K562 (cell line): ENCODE measurements around the gene STX11. TPM values are rescaled to one million over a fixed set of nuclear protein-coding genes. Genes with fewer than 3 reads are reported as not detected.

Experiments used
- CEBPB ChIP-seq: fragments of 450-650 bp; IDR thresholded peaks from 2 replicates; pipeline ENCODE4 v1.6.1; 2016; ENCODE audit warnings: missing genetic modification characterization, missing compliant biosample characterization
- ETS2 ChIP-seq: IDR thresholded peaks from 2 replicates; pipeline ENCODE4 v1.6.1; 2016; ENCODE audit warnings: borderline replicate concordance, missing genetic modification characterization, mild to moderate bottlenecking, moderate library complexity, missing compliant biosample characterization; ENCODE audit not compliant: poor library complexity, severe bottlenecking
- FIP1L1 ChIP-seq: fragments of 200-400 bp; formaldehyde crosslinking; IDR thresholded peaks from 2 replicates; pipeline ENCODE4 v1.6.1; 2018; ENCODE audit warnings: mild to moderate bottlenecking, low read depth, low read length; ENCODE audit not compliant: poor library complexity, severe bottlenecking
- FOXK1 ChIP-seq: sonication (generic); formaldehyde crosslinking; IDR thresholded peaks from 2 replicates; pipeline ENCODE4 v1.8.0; 2022; ENCODE audit warnings: missing genetic modification reagents, mild to moderate bottlenecking, borderline replicate concordance
- GTF2A2 ChIP-seq: IDR thresholded peaks from 2 replicates; pipeline ENCODE4 v1.6.1; 2016; ENCODE audit warnings: mild to moderate bottlenecking, missing genetic modification characterization, missing compliant biosample characterization
- MCM2 ChIP-seq: fragments of 450-650 bp; IDR thresholded peaks from 2 replicates; pipeline ENCODE4 v1.6.1; 2017; ENCODE audit warnings: low read depth, mild to moderate bottlenecking
- RBM25 ChIP-seq: fragments of 200-400 bp; formaldehyde crosslinking; IDR thresholded peaks from 2 replicates; pipeline ENCODE4 v1.6.1; 2018; ENCODE audit warnings: low read length, low read depth, moderate library complexity; ENCODE audit not compliant: severe bottlenecking
- RBM34 ChIP-seq: fragments of 200-400 bp; formaldehyde crosslinking; IDR thresholded peaks from 2 replicates; pipeline ENCODE4 v1.6.1; 2018; ENCODE audit warnings: low read length, borderline replicate concordance; ENCODE audit not compliant: insufficient read depth
- RHOXF2B ChIP-seq: fragments of 250-450 bp; sonication (Bioruptor Pico); conservative IDR thresholded peaks from 2 replicates; pipeline ENCODE4 v1.5.1; 2021
- SAFB ChIP-seq: fragments of 200-400 bp; formaldehyde crosslinking; IDR thresholded peaks from 2 replicates; pipeline ENCODE4 v1.6.1; 2017; ENCODE audit warnings: low read depth, low read length, borderline replicate concordance
- TCF3 ChIP-seq: sonication (generic); formaldehyde crosslinking; IDR thresholded peaks from 2 replicates; pipeline ENCODE4 v1.4.0; 2020; ENCODE audit warnings: mild to moderate bottlenecking, missing genetic modification reagents
- TCFL5 ChIP-seq: fragments of 250-450 bp; sonication (Bioruptor Pico); conservative IDR thresholded peaks from 2 replicates; pipeline ENCODE4 v1.6.1; 2021; ENCODE audit warnings: mild to moderate bottlenecking, moderate library complexity, matching md5 sums
- TEAD4 ChIP-seq, 2 experiments: sonication (generic) in 1 of 2; formaldehyde crosslinking in 1 of 2; IDR thresholded peaks; 2 replicates each; pipeline versions ENCODE4 v1.6.1 to v1.8.0; 2012 to 2022; ENCODE audit warnings: borderline replicate concordance in 1 of 2, inconsistent platforms in 1 of 2, low read length in 1 of 2, mild to moderate bottlenecking in 1 of 2, missing genetic modification reagents in 1 of 2
- ZFP1 ChIP-seq: fragments of 450-650 bp; formaldehyde crosslinking; IDR thresholded peaks from 2 replicates; pipeline ENCODE4 v1.4.0; 2020; ENCODE audit warnings: mild to moderate bottlenecking, mixed read lengths
- ZFX ChIP-seq: sonication (generic); formaldehyde crosslinking; IDR thresholded peaks from 2 replicates; pipeline ENCODE4 v1.8.0; 2022; ENCODE audit warnings: mild to moderate bottlenecking, missing genetic modification reagents, moderate library complexity
- ZKSCAN3 ChIP-seq: fragments of 250-450 bp; sonication (Bioruptor Pico); IDR thresholded peaks from 2 replicates; pipeline ENCODE4 v1.4.0; 2020
- polyA plus RNA-seq, 8 experiments: library from polyadenylated mRNA; depleted of rRNA in 4 of 8; stranded (reverse) in 5 of 8; unstranded in 3 of 8; fragments of >200 nt; fragmentation: Nextera tagmentation in 2 of 8; fragmentation: Illumina TruSeq in 1 of 8; extraction: Ambion mirVana in 2 of 8; extraction: Trizol in 1 of 8; gene quantifications; 2 replicates each; pipeline versions ENCODE4 v1.2.1 to v1.2.3, GENCODE V29; 2011 to 2014; ENCODE audit warnings: inconsistent platforms in 1 of 8, missing spikeins in 1 of 8
- total RNA-seq, 7 experiments: library from RNA; depleted of rRNA in 6 of 7; stranded (reverse); fragments of >200 nt in 6 of 7; fragmentation: Illumina TruSeq in 2 of 7; extraction: Trizol in 2 of 7; gene quantifications; 2 replicates each; pipeline versions ENCODE4 v1.2.1 to v1.2.3, GENCODE V29; 2011 to 2021; ENCODE audit warnings: low replicate concordance in 1 of 7
- TF ChIP-seq, protein P1 (sequence below), 2 experiments: fragments of 450-650 bp; IDR thresholded peaks; 2 replicates each; pipeline ENCODE4 v1.6.1; 2016
- TF ChIP-seq, protein P2 (sequence below): fragments of 450-650 bp; IDR thresholded peaks from 2 replicates; pipeline ENCODE4 v1.6.1; 2016; ENCODE audit warnings: borderline replicate concordance
- TF ChIP-seq, protein P3 (sequence below): fragments of 250-450 bp; sonication (Bioruptor Pico); IDR thresholded peaks from 2 replicates; pipeline ENCODE4 v1.4.0; 2020

STX11 gene
- total and polyA plus RNA-seq, 9 of the 15 experiments (the other 6 are each of a cell fraction or from before 2014, with no cell fraction given): 0.06 to 0.73 (median 0.40) TPM

DNA sequence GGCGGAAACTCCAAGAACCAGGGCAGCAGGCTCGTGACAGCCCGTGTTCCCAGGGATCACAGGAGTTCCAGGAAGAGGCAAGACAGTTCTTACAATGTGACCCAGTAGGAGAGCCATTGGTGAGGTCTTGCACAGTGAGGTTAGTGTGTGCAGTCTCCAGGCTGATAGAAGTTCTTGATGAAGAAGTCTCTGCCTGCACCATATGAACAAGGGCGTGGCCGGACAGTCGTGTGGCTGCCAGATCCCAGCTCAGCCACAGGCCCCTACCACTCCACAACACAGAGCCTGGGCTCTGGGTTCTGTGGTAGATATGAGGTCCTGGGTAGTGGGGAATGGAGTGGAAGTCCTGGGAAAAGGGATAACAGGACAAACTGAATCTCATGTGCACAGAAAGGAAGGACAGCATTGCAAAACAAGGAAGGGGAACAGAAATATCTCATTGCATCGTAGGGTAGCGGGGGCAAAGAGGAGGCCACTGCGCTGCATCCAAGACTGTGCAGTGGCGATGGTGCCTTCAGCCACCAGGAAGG lies 65.2 kb downstream of the STX11 start (continued):
- TF ChIP-seq FOXK1 (peak; percentile 78; the same call in 1 of the 2 replicates), RBM25 (no peak), TCF3 (no peak; the same call in 1 of the 2 replicates), SAFB (no peak), ZFP1 (no peak), FIP1L1 (no peak), RHOXF2B (no peak), RBM34 (no peak), CEBPB (tag) (peak; percentile 55), TEAD4 (IDR thresholded peaks at IDR 0.05; ENCODE audit: low read length) (no peak), TEAD4 (CRISPR knock-in tag; IDR thresholded peaks at IDR 0.05; ENCODE audit: borderline replicate concordance) (no peak), TCFL5 (CRISPR knock-in tag) (no peak), ZKSCAN3 (no peak), MCM2 (no peak), GTF2A2 (tag) (no peak), ETS2 (tag) (no peak), ZFX (no peak)
- TF ChIP-seq, protein P1, sequence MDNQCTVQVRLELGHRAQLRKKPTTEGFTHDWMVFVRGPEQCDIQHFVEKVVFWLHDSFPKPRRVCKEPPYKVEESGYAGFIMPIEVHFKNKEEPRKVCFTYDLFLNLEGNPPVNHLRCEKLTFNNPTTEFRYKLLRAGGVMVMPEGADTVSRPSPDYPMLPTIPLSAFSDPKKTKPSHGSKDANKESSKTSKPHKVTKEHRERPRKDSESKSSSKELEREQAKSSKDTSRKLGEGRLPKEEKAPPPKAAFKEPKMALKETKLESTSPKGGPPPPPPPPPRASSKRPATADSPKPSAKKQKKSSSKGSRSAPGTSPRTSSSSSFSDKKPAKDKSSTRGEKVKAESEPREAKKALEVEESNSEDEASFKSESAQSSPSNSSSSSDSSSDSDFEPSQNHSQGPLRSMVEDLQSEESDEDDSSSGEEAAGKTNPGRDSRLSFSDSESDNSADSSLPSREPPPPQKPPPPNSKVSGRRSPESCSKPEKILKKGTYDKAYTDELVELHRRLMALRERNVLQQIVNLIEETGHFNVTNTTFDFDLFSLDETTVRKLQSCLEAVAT (IDR thresholded peaks at IDR 0.05): peak in 1 of 2 experiments; percentile 17; a peak in 1 of 4 replicates
- TF ChIP-seq, protein P2, sequence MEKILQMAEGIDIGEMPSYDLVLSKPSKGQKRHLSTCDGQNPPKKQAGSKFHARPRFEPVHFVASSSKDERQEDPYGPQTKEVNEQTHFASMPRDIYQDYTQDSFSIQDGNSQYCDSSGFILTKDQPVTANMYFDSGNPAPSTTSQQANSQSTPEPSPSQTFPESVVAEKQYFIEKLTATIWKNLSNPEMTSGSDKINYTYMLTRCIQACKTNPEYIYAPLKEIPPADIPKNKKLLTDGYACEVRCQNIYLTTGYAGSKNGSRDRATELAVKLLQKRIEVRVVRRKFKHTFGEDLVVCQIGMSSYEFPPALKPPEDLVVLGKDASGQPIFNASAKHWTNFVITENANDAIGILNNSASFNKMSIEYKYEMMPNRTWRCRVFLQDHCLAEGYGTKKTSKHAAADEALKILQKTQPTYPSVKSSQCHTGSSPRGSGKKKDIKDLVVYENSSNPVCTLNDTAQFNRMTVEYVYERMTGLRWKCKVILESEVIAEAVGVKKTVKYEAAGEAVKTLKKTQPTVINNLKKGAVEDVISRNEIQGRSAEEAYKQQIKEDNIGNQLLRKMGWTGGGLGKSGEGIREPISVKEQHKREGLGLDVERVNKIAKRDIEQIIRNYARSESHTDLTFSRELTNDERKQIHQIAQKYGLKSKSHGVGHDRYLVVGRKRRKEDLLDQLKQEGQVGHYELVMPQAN: peak; percentile 61; the same call in 1 of the 2 replicates
- TF ChIP-seq, protein P3, sequence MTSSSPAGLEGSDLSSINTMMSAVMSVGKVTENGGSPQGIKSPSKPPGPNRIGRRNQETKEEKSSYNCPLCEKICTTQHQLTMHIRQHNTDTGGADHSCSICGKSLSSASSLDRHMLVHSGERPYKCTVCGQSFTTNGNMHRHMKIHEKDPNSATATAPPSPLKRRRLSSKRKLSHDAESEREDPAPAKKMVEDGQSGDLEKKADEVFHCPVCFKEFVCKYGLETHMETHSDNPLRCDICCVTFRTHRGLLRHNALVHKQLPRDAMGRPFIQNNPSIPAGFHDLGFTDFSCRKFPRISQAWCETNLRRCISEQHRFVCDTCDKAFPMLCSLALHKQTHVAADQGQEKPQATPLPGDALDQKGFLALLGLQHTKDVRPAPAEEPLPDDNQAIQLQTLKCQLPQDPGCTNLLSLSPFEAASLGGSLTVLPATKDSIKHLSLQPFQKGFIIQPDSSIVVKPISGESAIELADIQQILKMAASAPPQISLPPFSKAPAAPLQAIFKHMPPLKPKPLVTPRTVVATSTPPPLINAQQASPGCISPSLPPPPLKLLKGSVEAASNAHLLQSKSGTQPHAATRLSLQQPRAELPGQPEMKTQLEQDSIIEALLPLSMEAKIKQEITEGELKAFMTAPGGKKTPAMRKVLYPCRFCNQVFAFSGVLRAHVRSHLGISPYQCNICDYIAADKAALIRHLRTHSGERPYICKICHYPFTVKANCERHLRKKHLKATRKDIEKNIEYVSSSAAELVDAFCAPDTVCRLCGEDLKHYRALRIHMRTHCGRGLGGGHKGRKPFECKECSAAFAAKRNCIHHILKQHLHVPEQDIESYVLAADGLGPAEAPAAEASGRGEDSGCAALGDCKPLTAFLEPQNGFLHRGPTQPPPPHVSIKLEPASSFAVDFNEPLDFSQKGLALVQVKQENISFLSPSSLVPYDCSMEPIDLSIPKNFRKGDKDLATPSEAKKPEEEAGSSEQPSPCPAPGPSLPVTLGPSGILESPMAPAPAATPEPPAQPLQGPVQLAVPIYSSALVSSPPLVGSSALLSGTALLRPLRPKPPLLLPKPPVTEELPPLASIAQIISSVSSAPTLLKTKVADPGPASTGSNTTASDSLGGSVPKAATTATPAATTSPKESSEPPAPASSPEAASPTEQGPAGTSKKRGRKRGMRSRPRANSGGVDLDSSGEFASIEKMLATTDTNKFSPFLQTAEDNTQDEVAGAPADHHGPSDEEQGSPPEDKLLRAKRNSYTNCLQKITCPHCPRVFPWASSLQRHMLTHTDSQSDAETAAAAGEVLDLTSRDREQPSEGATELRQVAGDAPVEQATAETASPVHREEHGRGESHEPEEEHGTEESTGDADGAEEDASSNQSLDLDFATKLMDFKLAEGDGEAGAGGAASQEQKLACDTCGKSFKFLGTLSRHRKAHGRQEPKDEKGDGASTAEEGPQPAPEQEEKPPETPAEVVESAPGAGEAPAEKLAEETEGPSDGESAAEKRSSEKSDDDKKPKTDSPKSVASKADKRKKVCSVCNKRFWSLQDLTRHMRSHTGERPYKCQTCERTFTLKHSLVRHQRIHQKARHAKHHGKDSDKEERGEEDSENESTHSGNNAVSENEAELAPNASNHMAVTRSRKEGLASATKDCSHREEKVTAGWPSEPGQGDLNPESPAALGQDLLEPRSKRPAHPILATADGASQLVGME (CRISPR knock-in tag): no peak
